Measurements from ENCODE around the gene SMPD2.
A peak's percentile ranks its signal among the peaks of the same experiment; 100 is the strongest.

SMPD2 gene

GRCh38 chr6:109441069-109441816 lies 719 bp downstream of the SMPD2 start (continued):
- no peak for TF ChIP-seq ZNF561 (tag by site-specific recombination; IDR thresholded peaks at IDR 0.05; ENCODE audit: borderline replicate concordance)
- no peak for TF ChIP-seq ZNF514 (tag by site-specific recombination; IDR thresholded peaks at IDR 0.05)
- no peak for TF ChIP-seq ZNF169 (tag by site-specific recombination; IDR thresholded peaks at IDR 0.05)
- TF ChIP-seq GLI4 (tag by site-specific recombination; IDR thresholded peaks at IDR 0.05): 0 out of 2 replicates have a peak, but pooled peaks have one; percentile 33
- TF ChIP-seq ZFP37 (tag by site-specific recombination; IDR thresholded peaks at IDR 0.05): 0 out of 2 replicates have a peak, but pooled peaks have one; percentile 73
- no peak for TF ChIP-seq TCF7L2 (IDR thresholded peaks at IDR 0.05; ENCODE audit: borderline replicate concordance, low read depth, low read length)
- TF ChIP-seq SALL2 (tag by site-specific recombination; IDR thresholded peaks at IDR 0.05; ENCODE audit: borderline replicate concordance): no peak
- 0 out of 2 replicates have a peak, but pooled peaks have one; percentile 14 for TF ChIP-seq ZNF366 (tag by site-specific recombination; conservative IDR thresholded peaks at IDR 0.05)
- 0 out of 2 replicates have a peak, but pooled peaks have one; percentile 18 for TF ChIP-seq ZBTB20 (tag by site-specific recombination; IDR thresholded peaks at IDR 0.05)
- no peak for TF ChIP-seq MYNN (tag by site-specific recombination; IDR thresholded peaks at IDR 0.05; ENCODE audit: borderline replicate concordance)
- peak; percentile 63; the same call in 1 of the 2 replicates for TF ChIP-seq PATZ1 (tag by site-specific recombination; IDR thresholded peaks at IDR 0.05)
- TF ChIP-seq ZNF341 (tag by site-specific recombination; IDR thresholded peaks at IDR 0.05; ENCODE audit: low read depth): peak; percentile 75
- no peak for TF ChIP-seq WT1 (tag by site-specific recombination; IDR thresholded peaks at IDR 0.05)
- TF ChIP-seq KLF1 (tag by site-specific recombination; IDR thresholded peaks at IDR 0.05): no peak
- no peak for TF ChIP-seq ZFP41 (tag by site-specific recombination; IDR thresholded peaks at IDR 0.05; ENCODE audit: borderline replicate concordance)
- peak; percentile 74 for TF ChIP-seq ZBTB17 (tag by site-specific recombination; IDR thresholded peaks at IDR 0.05)
- no peak for TF ChIP-seq FEZF1 (tag by site-specific recombination; IDR thresholded peaks at IDR 0.05)
- TF ChIP-seq ZNF221 (tag by site-specific recombination; IDR thresholded peaks at IDR 0.05; ENCODE audit: borderline replicate concordance): no peak
- no peak for TF ChIP-seq ZNF175 (tag by site-specific recombination; IDR thresholded peaks at IDR 0.05)
- no peak for TF ChIP-seq ZNF404 (tag by site-specific recombination; IDR thresholded peaks at IDR 0.05)
- TF ChIP-seq ZNF843 (tag by site-specific recombination; IDR thresholded peaks at IDR 0.05): peak; percentile 23; the same call in 1 of the 2 replicates
- no peak for TF ChIP-seq ZNF280D (tag by site-specific recombination; IDR thresholded peaks at IDR 0.05)
- TF ChIP-seq ZNF501 (tag by site-specific recombination; IDR thresholded peaks at IDR 0.05): 0 out of 2 replicates have a peak, but pooled peaks have one; percentile 70
- 0 out of 2 replicates have a peak, but pooled peaks have one; percentile 21 for TF ChIP-seq KLF16 (tag by site-specific recombination; IDR thresholded peaks at IDR 0.05)
- TF ChIP-seq ZBTB26 (tag by site-specific recombination; optimal IDR thresholded peaks at IDR 0.05): peak; percentile 41
- TF ChIP-seq ZNF664 (tag by site-specific recombination; IDR thresholded peaks at IDR 0.05): no peak
- TF ChIP-seq ZNF23 (tag by site-specific recombination; IDR thresholded peaks at IDR 0.05; ENCODE audit: borderline replicate concordance): no peak
- TF ChIP-seq ZBTB44 (tag by site-specific recombination; IDR thresholded peaks at IDR 0.05): no peak
- TF ChIP-seq ZSCAN30 (tag by site-specific recombination; IDR thresholded peaks at IDR 0.05): peak; percentile 31; the same call in 1 of the 2 replicates
- peak; percentile 41 for TF ChIP-seq CTCF (tag by site-specific recombination; IDR thresholded peaks at IDR 0.05)

All from HEK293 (cell line).